ENCODE data around the gene ZC3H13.
"Not testable (repeated sequence)": the region's sequence is repeated elsewhere in the genome, so short reads cannot be mapped to it uniquely, and the experiment has no call there.

ZC3H13 gene

GRCh38 chr13:45989607-45990006 lies 62.9 kb downstream of the ZC3H13 start:
- H3K27me3 ChIP-seq (ENCODE audit: insufficient read depth, poor library complexity, severe bottlenecking) = no peaks in the 10 kb centered on the region
- no peak overlapping the region for H3K27ac ChIP-seq (replicated peaks)
- H3K4me3 ChIP-seq (replicated peaks; ENCODE audit: insufficient read depth, low read length) = no peak overlapping the region
- DNase-seq (ENCODE audit: low read depth in 1 of 2, low spot score in 1 of 2) = no peak
- TF ChIP-seq CTCF (IDR thresholded peaks at IDR 0.05; ENCODE audit: insufficient read depth, low read length) = no peak
- no peak for TF ChIP-seq REST (IDR thresholded peaks at IDR 0.05; ENCODE audit: insufficient replicate concordance, low read depth)
- no peak for TF ChIP-seq POLR2AphosphoS5 (IDR thresholded peaks at IDR 0.05; ENCODE audit: low read depth)
- no peak for TF ChIP-seq GABPA (IDR thresholded peaks at IDR 0.05; ENCODE audit: low read depth)
- no peak for TF ChIP-seq SPI1 (IDR thresholded peaks at IDR 0.05; ENCODE audit: borderline replicate concordance, low read depth)

GRCh38 chr13:45981127-45981526 lies 71.4 kb downstream of the ZC3H13 start:
- not testable (repeated sequence) for DNase-seq (ENCODE audit: low read depth in 1 of 2, low spot score in 1 of 2); H3K27me3 ChIP-seq (ENCODE audit: insufficient read depth, poor library complexity, severe bottlenecking); H3K4me3 ChIP-seq (replicated peaks; ENCODE audit: insufficient read depth, low read length)

GRCh38 chr13:45975337-45975736 lies 77.2 kb downstream of the ZC3H13 start:
- no peak overlapping the region for H3K4me3 ChIP-seq (replicated peaks; ENCODE audit: insufficient read depth, low read length)
- H3K27ac ChIP-seq (replicated peaks) = no peak overlapping the region
- no peak for DNase-seq (ENCODE audit: low read depth in 1 of 2, low spot score in 1 of 2)
- no peaks in the 10 kb centered on the region for H3K27me3 ChIP-seq (ENCODE audit: insufficient read depth, poor library complexity, severe bottlenecking)
- TF ChIP-seq POLR2AphosphoS5 (IDR thresholded peaks at IDR 0.05; ENCODE audit: low read depth) (no peak), GABPA (IDR thresholded peaks at IDR 0.05; ENCODE audit: low read depth) (no peak)

More at GRCh38 chr13:45981127-45981526, 71.4 kb downstream of the ZC3H13 start:
- H3K27ac ChIP-seq (replicated peaks) = not testable (repeated sequence)

- Histone ChIP-seq H3K27me3 (ENCODE audit: insufficient read depth, poor library complexity, severe bottlenecking) (no peaks in the 10 kb centered on the region), H3K27ac (replicated peaks) (no peak overlapping the region), H3K4me3 (replicated peaks; ENCODE audit: insufficient read depth, low read length) (no peak overlapping the region)
- TF ChIP-seq POLR2AphosphoS5 (IDR thresholded peaks at IDR 0.05; ENCODE audit: low read depth) = no peak
- no peak for DNase-seq (ENCODE audit: low read depth in 1 of 2, low spot score in 1 of 2)
Observed at GRCh38 chr13:45974500-45974899, 78.0 kb downstream of the ZC3H13 start.

GRCh38 chr13:45967589-45967988 lies 85.0 kb downstream of the ZC3H13 start:
- Histone ChIP-seq H3K27ac (replicated peaks) (no peak overlapping the region), H3K27me3 (ENCODE audit: insufficient read depth, poor library complexity, severe bottlenecking) (no peaks in the 10 kb centered on the region), H3K4me3 (replicated peaks; ENCODE audit: insufficient read depth, low read length) (no peak overlapping the region)
- DNase-seq (ENCODE audit: low read depth in 1 of 2, low spot score in 1 of 2) = no peak
- TF ChIP-seq CTCF (IDR thresholded peaks at IDR 0.05; ENCODE audit: insufficient read depth, low read length) (no peak), POLR2AphosphoS5 (IDR thresholded peaks at IDR 0.05; ENCODE audit: low read depth) (no peak), GABPA (IDR thresholded peaks at IDR 0.05; ENCODE audit: low read depth) (no peak), SPI1 (IDR thresholded peaks at IDR 0.05; ENCODE audit: borderline replicate concordance, low read depth) (no peak), REST (IDR thresholded peaks at IDR 0.05; ENCODE audit: insufficient replicate concordance, low read depth) (no peak)
